Vagina (tissue), 2 donors: ENCODE data around the gene RAB11FIP4. TPM values are rescaled to one million over a fixed set of nuclear protein-coding genes. Genes with fewer than 3 reads are reported as not detected.

Experiments used
- DNase-seq, 2 donors: peaks; one replicate each; pipeline ENCODE4 v3.0.0-alpha.2; 2017; ENCODE audit errors: extremely low spot score in 2 of 2
- H3K27ac ChIP-seq: fragments of 200-600 bp; sonication (generic); one replicate; pipeline ENCODE4 v1.5.1; 2019
- H3K27me3 ChIP-seq: fragments of 200-600 bp; sonication (generic); one replicate; pipeline ENCODE4 v1.5.1; 2019
- H3K36me3 ChIP-seq, 2 donors: fragments of 200-600 bp; sonication (generic); one replicate each; pipeline ENCODE4 v1.5.1; 2017 to 2019
- H3K4me1 ChIP-seq: fragments of 200-600 bp; sonication (generic); one replicate; pipeline ENCODE4 v1.5.1; 2019
- H3K4me3 ChIP-seq, 2 donors: fragments of 200-600 bp; sonication (generic); 1 replicate in 1 of 2; 2 replicates in 1 of 2; pipeline ENCODE4 v1.5.1; 2016 to 2019
- H3K9me3 ChIP-seq: fragments of 200-600 bp; sonication (generic); one replicate; pipeline ENCODE4 v1.5.1; 2019
- POLR2A ChIP-seq, 2 donors: fragments of 450-650 bp; IDR thresholded peaks; one replicate each; pipeline ENCODE4 v1.6.1; 2017; ENCODE audit warnings: antibody characterized with exemption in 2 of 2, mild to moderate bottlenecking in 2 of 2, moderate library complexity in 2 of 2
- POLR2AphosphoS5 ChIP-seq, 2 donors: sonication (generic); formaldehyde crosslinking; IDR thresholded peaks; one replicate each; pipeline ENCODE4 v1.9.0; 2017; ENCODE audit warnings: antibody characterized with exemption in 2 of 2, mild to moderate bottlenecking in 2 of 2, low read depth in 1 of 2; ENCODE audit not compliant: insufficient read depth in 1 of 2
- intact Hi-C: fragments of 100-400 bp; cut with DNase I; formaldehyde crosslinking; loops from one replicate; pipeline ENCODE4 v1.15.1; 2023
- total RNA-seq: library from RNA; depleted of rRNA; stranded (reverse); fragments of >200 nt; gene quantifications from one replicate; pipeline ENCODE4 v1.2.3, GENCODE V29; 2016
- TF ChIP-seq, protein P1 (sequence below), 3 experiments: fragments of 450-650 bp in 2 of 3; fragments of 200-600 bp in 1 of 3; sonication (generic) in 1 of 3; IDR thresholded peaks; one replicate each; pipeline ENCODE4 v1.5.1; 2017 to 2019; ENCODE audit warnings: antibody characterized with exemption in 3 of 3, mild to moderate bottlenecking in 2 of 3, moderate library complexity in 2 of 3

RAB11FIP4 gene
- total RNA-seq, 1 donor from 2014 or later: 11.0 TPM

DNA sequence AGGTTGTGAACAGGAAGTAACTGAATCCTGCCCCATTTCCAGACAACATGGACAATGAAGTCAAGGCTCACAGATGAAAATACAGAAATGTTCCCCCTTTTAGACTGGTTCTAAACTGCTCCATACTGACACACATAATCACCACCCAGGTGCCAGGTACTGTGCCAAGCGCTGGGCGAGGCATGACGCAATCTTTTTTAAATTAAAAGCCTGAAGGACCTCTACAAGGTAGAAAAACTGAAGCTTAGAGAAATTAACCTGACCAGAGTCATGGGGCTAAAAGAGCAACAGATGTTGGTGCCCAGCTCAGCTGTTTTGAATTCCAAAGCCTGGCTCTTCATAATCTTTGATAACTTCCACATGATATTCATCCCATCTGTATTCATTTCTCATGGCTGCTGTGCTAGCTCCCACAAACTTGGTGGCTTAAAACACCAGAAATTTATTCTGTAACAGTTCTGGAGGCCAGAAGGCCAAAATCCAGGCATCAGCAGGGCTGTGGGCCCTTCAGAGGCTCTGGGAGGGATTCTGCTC, 4.9 kb upstream of the RAB11FIP4 start:
- DNase-seq: no peak
- intact Hi-C loops: no loop called here
- no peak overlapping the region for H3K4me3 ChIP-seq
- H3K27me3 ChIP-seq: no peaks in the 10 kb centered on the region
- H3K36me3 ChIP-seq: no peaks in the 10 kb centered on the region
- H3K9me3 ChIP-seq: no peaks in the 10 kb centered on the region
- H3K27ac ChIP-seq: no peak overlapping the region
- TF ChIP-seq POLR2AphosphoS5 (IDR thresholded peaks at IDR 0.05; ENCODE audit: insufficient read depth in 1 of 2, low read depth in 1 of 2): no peak
- TF ChIP-seq, protein P1, sequence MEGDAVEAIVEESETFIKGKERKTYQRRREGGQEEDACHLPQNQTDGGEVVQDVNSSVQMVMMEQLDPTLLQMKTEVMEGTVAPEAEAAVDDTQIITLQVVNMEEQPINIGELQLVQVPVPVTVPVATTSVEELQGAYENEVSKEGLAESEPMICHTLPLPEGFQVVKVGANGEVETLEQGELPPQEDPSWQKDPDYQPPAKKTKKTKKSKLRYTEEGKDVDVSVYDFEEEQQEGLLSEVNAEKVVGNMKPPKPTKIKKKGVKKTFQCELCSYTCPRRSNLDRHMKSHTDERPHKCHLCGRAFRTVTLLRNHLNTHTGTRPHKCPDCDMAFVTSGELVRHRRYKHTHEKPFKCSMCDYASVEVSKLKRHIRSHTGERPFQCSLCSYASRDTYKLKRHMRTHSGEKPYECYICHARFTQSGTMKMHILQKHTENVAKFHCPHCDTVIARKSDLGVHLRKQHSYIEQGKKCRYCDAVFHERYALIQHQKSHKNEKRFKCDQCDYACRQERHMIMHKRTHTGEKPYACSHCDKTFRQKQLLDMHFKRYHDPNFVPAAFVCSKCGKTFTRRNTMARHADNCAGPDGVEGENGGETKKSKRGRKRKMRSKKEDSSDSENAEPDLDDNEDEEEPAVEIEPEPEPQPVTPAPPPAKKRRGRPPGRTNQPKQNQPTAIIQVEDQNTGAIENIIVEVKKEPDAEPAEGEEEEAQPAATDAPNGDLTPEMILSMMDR (IDR thresholded peaks at IDR 0.05): no peak
- TF ChIP-seq POLR2A (IDR thresholded peaks at IDR 0.05): no peak
- peaks cover 8% of the 10 kb centered on the region for H3K4me1 ChIP-seq

DNA sequence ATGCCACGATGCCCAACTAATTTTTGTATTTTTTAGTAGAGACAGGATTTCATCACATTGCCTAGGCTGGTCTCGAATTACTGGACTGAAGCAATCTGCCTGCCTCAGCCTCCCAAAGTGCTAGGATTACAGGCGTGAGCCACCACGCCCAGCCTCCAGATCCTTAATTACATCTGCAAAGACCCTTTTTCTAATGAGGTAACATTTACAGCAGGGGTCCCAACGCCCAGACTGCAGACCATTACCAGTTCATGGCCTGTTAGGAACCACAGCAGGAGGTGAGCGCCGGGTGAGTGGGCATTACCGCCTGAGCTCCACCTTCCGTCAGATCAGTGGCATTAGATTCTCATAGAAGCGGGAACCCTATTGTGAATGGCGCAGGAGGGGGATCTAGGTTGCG, 4.0 kb upstream of the RAB11FIP4 start:
- DNase-seq: no peak
- Histone ChIP-seq H3K9me3 (no peaks in the 10 kb centered on the region), H3K27ac (no peak overlapping the region), H3K27me3 (no peaks in the 10 kb centered on the region), H3K4me1 (peaks cover 14% of the 10 kb centered on the region), H3K36me3 (no peaks in the 10 kb centered on the region), H3K4me3 (no peak overlapping the region)
- TF ChIP-seq POLR2A (IDR thresholded peaks at IDR 0.05) (no peak), POLR2AphosphoS5 (IDR thresholded peaks at IDR 0.05; ENCODE audit: insufficient read depth in 1 of 2, low read depth in 1 of 2) (no peak)
- intact Hi-C loops: no loop called here

DNA sequence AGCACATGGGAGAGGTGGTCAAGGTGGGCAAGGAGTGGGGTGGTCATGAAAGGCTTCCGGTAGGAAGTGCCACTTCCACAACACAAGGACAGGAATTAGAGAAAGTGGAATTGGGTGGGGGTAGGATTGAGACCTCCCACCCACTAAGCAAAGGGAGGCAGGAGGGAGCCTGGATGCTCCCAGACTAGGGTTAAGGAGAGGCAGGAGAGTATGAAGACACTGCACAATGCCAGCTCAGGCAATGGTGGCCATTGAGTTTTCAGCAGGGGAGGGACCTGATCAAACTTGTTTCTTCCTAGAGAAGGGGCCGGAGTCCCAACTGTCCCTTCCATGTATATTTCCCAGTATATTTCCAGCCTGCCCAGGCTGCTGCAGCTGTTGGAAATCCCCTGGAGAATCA, 3.1 kb upstream of the RAB11FIP4 start:
- peaks cover 18% of the 10 kb centered on the region for H3K4me1 ChIP-seq
- no peaks in the 10 kb centered on the region for H3K36me3 ChIP-seq
- H3K27me3 ChIP-seq: no peaks in the 10 kb centered on the region
- no peak for DNase-seq
- TF ChIP-seq POLR2AphosphoS5 (IDR thresholded peaks at IDR 0.05; ENCODE audit: insufficient read depth in 1 of 2, low read depth in 1 of 2): no peak
- TF ChIP-seq, protein P1 (IDR thresholded peaks at IDR 0.05): no peak
- no peak for TF ChIP-seq POLR2A (IDR thresholded peaks at IDR 0.05)
- no peak overlapping the region for H3K4me3 ChIP-seq
- no peaks in the 10 kb centered on the region for H3K9me3 ChIP-seq
- intact Hi-C loops: no loop called here
- H3K27ac ChIP-seq: no peak overlapping the region

DNA sequence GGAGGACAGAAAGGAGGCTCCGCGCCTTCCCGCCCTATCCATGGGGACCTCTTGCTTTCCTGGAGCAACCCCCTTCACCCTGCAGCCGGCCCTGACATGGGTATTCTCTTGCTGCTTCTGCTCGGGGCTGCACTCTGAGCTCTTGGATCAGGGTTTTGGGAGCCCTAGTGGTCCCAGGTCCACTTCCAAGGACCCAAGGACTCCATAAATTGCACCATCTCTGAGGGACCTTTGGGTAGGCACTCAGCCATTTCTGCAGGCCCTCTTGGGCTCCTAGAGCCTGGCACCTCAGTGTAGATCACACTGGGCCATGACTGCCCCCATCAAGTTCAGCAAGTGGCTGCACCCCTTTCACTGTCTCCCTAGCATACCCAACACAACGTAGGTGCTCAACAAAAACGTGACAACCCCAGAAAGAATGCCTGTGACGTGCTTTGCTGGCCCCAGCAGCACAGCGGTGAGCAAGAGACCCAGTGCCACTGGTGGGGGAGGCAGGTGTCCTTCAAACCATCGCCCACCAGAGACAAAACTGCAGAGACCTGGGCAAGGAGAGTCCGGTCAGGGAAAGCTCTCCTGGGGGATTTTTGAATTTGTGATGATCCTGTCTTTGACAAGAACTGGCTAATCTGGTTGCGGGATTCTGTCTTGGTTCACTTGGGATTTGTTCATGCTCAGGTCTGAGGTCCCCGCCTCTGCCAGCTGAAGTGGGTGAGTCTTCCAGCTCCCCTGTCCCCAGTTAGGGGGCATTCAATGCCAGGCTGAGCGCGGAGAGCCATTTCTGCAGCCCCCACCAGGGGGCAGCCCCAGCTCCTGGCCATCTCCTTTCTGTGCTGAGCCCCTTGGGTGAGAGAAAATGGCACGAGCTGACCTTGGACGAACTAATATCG, 2.5 kb upstream of the RAB11FIP4 start:
- Histone ChIP-seq H3K27ac (no peak overlapping the region), H3K27me3 (no peaks in the 10 kb centered on the region), H3K4me3 (no peak overlapping the region), H3K36me3 (no peaks in the 10 kb centered on the region), H3K9me3 (no peaks in the 10 kb centered on the region), H3K4me1 (peaks cover 18% of the 10 kb centered on the region)
- TF ChIP-seq POLR2AphosphoS5 (IDR thresholded peaks at IDR 0.05; ENCODE audit: insufficient read depth in 1 of 2, low read depth in 1 of 2) (no peak), POLR2A (IDR thresholded peaks at IDR 0.05) (no peak)
- TF ChIP-seq, protein P1 (IDR thresholded peaks at IDR 0.05): peak in 2 of 3 experiments; percentile 12 to 32
- intact Hi-C loops: no loop called here
- no peak for DNase-seq

DNA sequence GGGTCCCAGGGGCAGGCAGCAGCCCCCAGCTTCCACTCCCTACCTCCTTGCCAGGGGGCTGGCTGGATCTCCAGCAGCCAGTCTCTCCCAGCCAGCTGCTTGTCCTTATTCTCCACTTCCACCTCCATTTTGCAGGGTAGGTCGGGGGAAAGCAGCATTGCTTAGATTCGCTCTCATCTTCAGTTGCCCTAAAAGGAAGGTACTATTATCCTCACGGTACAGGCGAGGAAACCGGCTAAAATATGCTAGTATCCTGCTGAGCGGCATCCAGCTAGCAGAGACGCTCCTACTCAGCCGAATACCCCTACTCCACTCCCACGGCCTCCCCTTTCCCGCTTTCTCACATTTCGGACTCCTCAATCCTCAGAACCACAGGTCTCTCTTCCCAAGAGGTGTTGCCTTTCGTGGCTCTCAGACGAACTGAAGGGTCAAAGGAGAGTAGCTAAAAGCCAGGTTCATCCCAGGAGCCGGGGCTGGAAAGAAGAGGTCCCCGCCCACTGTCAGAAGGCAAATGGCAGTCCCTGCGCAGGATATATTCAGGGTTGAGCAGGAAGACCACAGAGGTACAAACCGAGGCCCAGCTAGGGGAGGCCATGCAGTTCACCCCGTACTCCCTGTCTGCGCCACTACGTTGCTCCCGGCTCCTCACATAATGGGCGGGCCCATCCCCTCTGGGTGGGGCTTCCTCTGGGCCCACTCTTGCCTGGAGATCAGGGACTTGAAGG, 1.7 kb upstream of the RAB11FIP4 start:
- DNase-seq: no peak
- TF ChIP-seq, protein P1 (IDR thresholded peaks at IDR 0.05): no peak
- TF ChIP-seq POLR2AphosphoS5 (IDR thresholded peaks at IDR 0.05; ENCODE audit: insufficient read depth in 1 of 2, low read depth in 1 of 2) (no peak), POLR2A (IDR thresholded peaks at IDR 0.05) (no peak)
- intact Hi-C loops: no loop called here
- Histone ChIP-seq H3K36me3 (no peaks in the 10 kb centered on the region), H3K9me3 (no peaks in the 10 kb centered on the region), H3K4me1 (peaks cover 18% of the 10 kb centered on the region), H3K27me3 (no peaks in the 10 kb centered on the region), H3K4me3 (no peak overlapping the region), H3K27ac (no peak overlapping the region)
